ENCODE data around the gene DKK1. TPM values are rescaled to one million over a fixed set of nuclear protein-coding genes. Genes with fewer than 3 reads are reported as not detected.

The DKK1 gene
- total and polyA plus RNA-seq, 2 of the 4 experiments (the other 2 are of a cell fraction), result 97.6 to 116 TPM

- WGBS, 2 experiments (ENCODE audit: extremely low coverage in 2 of 2, insufficient read length in 1 of 2), result no CpG with 5 or more reads among the region's 3 CpGs
- dilution Hi-C loops (cut with HindIII; ENCODE audit: low sequenced_read_pairs, unreplicated experiment), result no loop called here
Observed at GRCh38 chr10:52265131-52265926, 48.8 kb upstream of the DKK1 start.

More at GRCh38 chr10:52265131-52265926, 48.8 kb upstream of the DKK1 start:
- no peak overlapping the region for H2AK9ac ChIP-seq (replicated peaks; ENCODE audit: low read depth, low read length, poor library complexity)
- no peaks in the 10 kb centered on the region for H4K20me1 ChIP-seq (ENCODE audit: insufficient read depth, low read length)
- H2AFZ ChIP-seq (replicated peaks; ENCODE audit: low read length, poor library complexity), result no peak overlapping the region
- no peak overlapping the region for H3K23ac ChIP-seq (ENCODE audit: low read depth, low read length)
- H4K91ac ChIP-seq (ENCODE audit: insufficient read depth, low read depth, low read length), result no peak overlapping the region
- no peak overlapping the region for H3K18ac ChIP-seq (ENCODE audit: low read depth, low read length)
- no peak for DNase-seq
- H3K9me1 ChIP-seq (ENCODE audit: insufficient read depth, low read length), result no peaks in the 10 kb centered on the region
- H2AK5ac ChIP-seq (ENCODE audit: low read depth, low read length), result no peak overlapping the region
- no peaks in the 10 kb centered on the region for H3K4me1 ChIP-seq (ENCODE audit: control insufficient read depth, insufficient read depth, low read length)
- no peak overlapping the region for H3K4me2 ChIP-seq (ENCODE audit: low read depth, low read length)
- POLR2A ChIA-PET (ENCODE audit: unreplicated experiment), result no interaction called here
- H4K8ac ChIP-seq (ENCODE audit: low read depth in 2 of 2, low read length in 2 of 2), result no peak overlapping the region
- no peak overlapping the region for H2BK5ac ChIP-seq (ENCODE audit: low read depth, low read length, poor library complexity, severe bottlenecking)
- no peak overlapping the region for H3K9ac ChIP-seq (ENCODE audit: low read depth, low read length)
- H2BK20ac ChIP-seq (ENCODE audit: low read depth, low read length), result no peak overlapping the region
- no peak overlapping the region for H2BK15ac ChIP-seq (ENCODE audit: low read depth, low read length)
- no peak for TF ChIP-seq BHLHE40 (IDR thresholded peaks at IDR 0.05; ENCODE audit: low read depth, low read length)
- no peak for TF ChIP-seq MXI1 (IDR thresholded peaks at IDR 0.05; ENCODE audit: borderline replicate concordance, low read depth, low read length)
- TF ChIP-seq CEBPB (IDR thresholded peaks at IDR 0.05; ENCODE audit: low read depth, low read length), result no peak
- no peak for TF ChIP-seq RFX5 (IDR thresholded peaks at IDR 0.05; ENCODE audit: low read depth, low read length)
- no peak for TF ChIP-seq FOS (IDR thresholded peaks at IDR 0.05; ENCODE audit: low read depth, low read length)
- no peak for TF ChIP-seq SMC3 (IDR thresholded peaks at IDR 0.05; ENCODE audit: low read depth, low read length)
- TF ChIP-seq CHD1 (IDR thresholded peaks at IDR 0.05; ENCODE audit: low read depth, low read length), result no peak
- no peak for TF ChIP-seq MAZ (IDR thresholded peaks at IDR 0.05; ENCODE audit: borderline replicate concordance, low read depth, low read length)
- no peak for TF ChIP-seq MAFK (IDR thresholded peaks at IDR 0.05; ENCODE audit: low read depth, low read length)
- no peak for TF ChIP-seq ELK1 (IDR thresholded peaks at IDR 0.05; ENCODE audit: borderline replicate concordance, low read depth, low read length)
- no peak for TF ChIP-seq RAD21 (IDR thresholded peaks at IDR 0.05; ENCODE audit: low read length)
- no TSS peak for BruUV-seq (replicated peaks)
- CTCF ChIA-PET, result no interaction called here
- no peak overlapping the region for H3K27ac ChIP-seq (ENCODE audit: insufficient read depth, low read length)
- no peak overlapping the region for H4K5ac ChIP-seq (ENCODE audit: low read depth, low read length)
- no peak for ATAC-seq (ENCODE audit: low read depth)
- H3K56ac ChIP-seq (ENCODE audit: extremely low read depth, insufficient read depth, low read length), result no peak overlapping the region
- no peak overlapping the region for H3K4ac ChIP-seq (ENCODE audit: low read depth, low read length)
- H3K4me3 ChIP-seq (ENCODE audit: insufficient read depth, low read depth, low read length), result no peak overlapping the region
- no peaks in the 10 kb centered on the region for H3K9me3 ChIP-seq (ENCODE audit: control insufficient read depth, insufficient read depth, low read length)
- H3K79me1 ChIP-seq (ENCODE audit: low read depth in 1 of 2, low read length in 2 of 2), result no peaks in the 10 kb centered on the region
- in situ Hi-C loops (cut with MboI; ENCODE audit: low sequenced_read_pairs) (no loop called here), intact Hi-C loops (cut with micrococcal nuclease) (no loop called here)
- H3K36me3 ChIP-seq (ENCODE audit: control insufficient read depth, insufficient read depth, low read length), result no peaks in the 10 kb centered on the region
- H3K27me3 ChIP-seq (ENCODE audit: control insufficient read depth, insufficient read depth, low read length), result no peaks in the 10 kb centered on the region
- no peak overlapping the region for H2BK120ac ChIP-seq (ENCODE audit: low read depth, low read length)
- no peak overlapping the region for H3K14ac ChIP-seq (replicated peaks; ENCODE audit: low read depth, low read length)

All from IMR-90 (cell line).